MM.1S (cell line): ENCODE results near the gene ZNF343.

Experiments used
- DNase-seq: peaks from one replicate; pipeline ENCODE4 v3.0.0-alpha.2; 2015
- H2AFZ ChIP-seq: fragments of 300-600 bp; sonication (generic); 2 replicates; pipeline ENCODE4 v1.6.0; 2016; ENCODE audit warnings: antibody characterized with exemption, low read length
- H3F3A ChIP-seq: fragments of 300-600 bp; sonication (generic); 2 replicates; pipeline ENCODE4 v1.6.1; 2016; ENCODE audit warnings: mild to moderate bottlenecking, antibody characterized with exemption, low read length, moderate library complexity, mixed read lengths; ENCODE audit not compliant: insufficient read depth
- H3K27ac ChIP-seq: fragments of 300-600 bp; sonication (generic); 2 replicates; pipeline ENCODE4 v1.5.1; 2016; ENCODE audit warnings: mild to moderate bottlenecking, low read length
- H3K27me3 ChIP-seq: fragments of 300-600 bp; sonication (generic); replicated peaks from 2 replicates; pipeline ENCODE4 v1.6.0; 2016; ENCODE audit warnings: low read length; ENCODE audit not compliant: insufficient read depth
- H3K36me3 ChIP-seq: fragments of 300-600 bp; sonication (generic); replicated peaks from 2 replicates; pipeline ENCODE4 v1.6.1; 2016; ENCODE audit warnings: mild to moderate bottlenecking, low read length, mixed read lengths; ENCODE audit not compliant: insufficient read depth
- H3K4me1 ChIP-seq: fragments of 300-600 bp; sonication (generic); 2 replicates; pipeline ENCODE4 v1.6.1; 2016; ENCODE audit warnings: low read length, mixed read lengths
- H3K4me2 ChIP-seq: fragments of 300-600 bp; sonication (generic); 2 replicates; pipeline ENCODE4 v1.6.0; 2016; ENCODE audit warnings: low read depth, low read length
- H3K4me3 ChIP-seq: fragments of 300-600 bp; sonication (generic); 2 replicates; pipeline ENCODE4 v1.5.1; 2016; ENCODE audit warnings: low read length, mixed read lengths
- H3K79me2 ChIP-seq: fragments of 300-600 bp; sonication (generic); 2 replicates; pipeline ENCODE4 v1.6.1; 2016; ENCODE audit warnings: mixed run types, low read length, mixed read lengths
- H3K9ac ChIP-seq: fragments of 300-600 bp; sonication (generic); 2 replicates; pipeline ENCODE4 v1.6.1; 2016; ENCODE audit warnings: low read length, mixed read lengths
- H3K9me2 ChIP-seq: fragments of 300-600 bp; sonication (generic); replicated peaks from 2 replicates; pipeline ENCODE4 v1.6.1; 2016; ENCODE audit warnings: mild to moderate bottlenecking, low read length, mixed read lengths; ENCODE audit not compliant: insufficient read depth
- H3K9me3 ChIP-seq: fragments of 300-600 bp; sonication (generic); replicated peaks from 2 replicates; pipeline ENCODE4 v1.6.1; 2016; ENCODE audit warnings: mild to moderate bottlenecking, low read length, mixed read lengths; ENCODE audit not compliant: insufficient read depth
- H4K20me1 ChIP-seq: fragments of 300-600 bp; sonication (generic); 2 replicates; pipeline ENCODE4 v1.6.1; 2016; ENCODE audit warnings: mild to moderate bottlenecking, low read length, moderate library complexity, mixed read lengths; ENCODE audit not compliant: insufficient read depth
- CTCF ChIP-seq: fragments of 300-600 bp; sonication (generic); IDR thresholded peaks from 2 replicates; pipeline ENCODE4 v1.5.1; 2016; ENCODE audit warnings: antibody characterized with exemption, low read length, mixed read lengths
- EZH2 ChIP-seq: fragments of 300-600 bp; sonication (generic); optimal IDR thresholded peaks from 2 replicates; pipeline ENCODE3; 2017; ENCODE audit warnings: low read depth, mild to moderate bottlenecking, antibody characterized with exemption, low read length, mixed read lengths
- EZH2phosphoT487 ChIP-seq: fragments of 300-600 bp; sonication (generic); IDR thresholded peaks from 2 replicates; pipeline ENCODE4 v1.6.1; 2018; ENCODE audit warnings: antibody characterized with exemption, low read length

The ZNF343 gene

GRCh38 chr20:2475850-2476741, 32.6 kb downstream of the ZNF343 start:
- Histone ChIP-seq H3K9me3 (no peaks in the 10 kb centered on the region), H3K36me3 (no peaks in the 10 kb centered on the region), H3K27ac (no peak overlapping the region), H2AFZ (no peak overlapping the region), H4K20me1 (no peaks in the 10 kb centered on the region), H3K9ac (no peak overlapping the region), H3K27me3 (no peaks in the 10 kb centered on the region), H3K4me3 (no peak overlapping the region), H3K79me2 (no peaks in the 10 kb centered on the region), H3K4me1 (no peaks in the 10 kb centered on the region; the same call in 1 of the 2 replicates), H3K9me2 (no peaks in the 10 kb centered on the region), H3F3A (peaks cover 3% of the 10 kb centered on the region), H3K4me2 (no peak overlapping the region)
- no peak for DNase-seq
- no peak for TF ChIP-seq EZH2
- TF ChIP-seq EZH2phosphoT487 = no peak
- TF ChIP-seq CTCF = no peak

GRCh38 chr20:2473516-2473915, 35.2 kb downstream of the ZNF343 start:
- no peaks in the 10 kb centered on the region for H3K9me2 ChIP-seq
- no peak overlapping the region for H3K4me2 ChIP-seq
- no peaks in the 10 kb centered on the region for H3K27me3 ChIP-seq
- peaks cover 10% of the 10 kb centered on the region for H4K20me1 ChIP-seq
- H2AFZ ChIP-seq = no peak overlapping the region
- no peaks in the 10 kb centered on the region for H3K9me3 ChIP-seq
- H3F3A ChIP-seq = peaks cover 11% of the 10 kb centered on the region
- no peak for DNase-seq
- no peak overlapping the region for H3K9ac ChIP-seq
- peaks cover 7% of the 10 kb centered on the region for H3K4me1 ChIP-seq
- TF ChIP-seq CTCF = no peak
- TF ChIP-seq EZH2phosphoT487 = no peak
- no peak for TF ChIP-seq EZH2
- no peaks in the 10 kb centered on the region for H3K36me3 ChIP-seq
- no peak overlapping the region for H3K4me3 ChIP-seq
- H3K79me2 ChIP-seq = peaks cover 21% of the 10 kb centered on the region
- H3K27ac ChIP-seq = no peak overlapping the region

- H4K20me1 ChIP-seq = peaks cover 39% of the 10 kb centered on the region
- H3K27me3 ChIP-seq = no peaks in the 10 kb centered on the region
- H3K9me2 ChIP-seq = no peaks in the 10 kb centered on the region
- DNase-seq = peak; percentile 99
- peak within 1 kb of the TSS; percentile 97 for H2AFZ ChIP-seq
- peak within 1 kb of the TSS; percentile 90 for H3K27ac ChIP-seq
- H3K79me2 ChIP-seq = peaks cover 50% of the 10 kb centered on the region
- TF ChIP-seq EZH2phosphoT487 (no peak), CTCF (no peak), EZH2 (no peak)
- H3K9me3 ChIP-seq = no peaks in the 10 kb centered on the region
- H3K36me3 ChIP-seq = peaks cover 20% of the 10 kb centered on the region
- peak within 1 kb of the TSS; percentile 76 for H3K4me3 ChIP-seq
- peak within 1 kb of the TSS; percentile 98 for H3K4me2 ChIP-seq
- H3F3A ChIP-seq = peaks cover 11% of the 10 kb centered on the region
- H3K9ac ChIP-seq = peak within 1 kb of the TSS; percentile 100
- H3K4me1 ChIP-seq = peaks cover 15% of the 10 kb centered on the region
Measured at GRCh38 chr20:2470423-2471193, 38.1 kb downstream of the ZNF343 start, which contains the start of gene SNRPB. SNRPB (minus strand) TSS chr20:2470789; CDS start chr20:2470690, 99 bp downstream.
